NCI-H1930 (cell line): ENCODE measurements around the gene CNKSR2.
"Not testable (repeated sequence)": the region's sequence is repeated elsewhere in the genome, so short reads cannot be mapped to it uniquely, and the experiment has no call there.

Source experiments
- DNase-seq, 2 experiments: peaks; one replicate each; lab custom pipeline; 2025; lab: John Stamatoyannopoulos, UW

CNKSR2 gene

DNA sequence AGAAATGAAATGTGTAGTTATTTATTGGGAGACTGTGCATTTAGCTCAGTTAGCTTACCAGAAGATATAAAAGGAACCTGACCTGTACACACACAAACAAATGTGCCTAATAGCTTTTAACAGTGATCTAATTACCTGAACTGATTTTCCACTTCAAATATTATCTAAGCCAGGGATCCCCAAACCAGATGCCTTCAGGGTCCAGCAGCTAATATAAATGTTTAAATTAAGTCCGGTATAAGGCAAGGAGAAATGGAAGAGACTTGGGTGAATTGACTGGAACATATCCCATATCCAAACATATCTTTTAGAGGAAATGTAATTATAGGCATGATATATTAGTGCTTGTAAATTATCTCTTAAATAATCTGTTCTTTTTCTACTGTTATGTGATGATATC, 66.7 kb downstream of the CNKSR2 start:
- DNase-seq, result no peak

DNA sequence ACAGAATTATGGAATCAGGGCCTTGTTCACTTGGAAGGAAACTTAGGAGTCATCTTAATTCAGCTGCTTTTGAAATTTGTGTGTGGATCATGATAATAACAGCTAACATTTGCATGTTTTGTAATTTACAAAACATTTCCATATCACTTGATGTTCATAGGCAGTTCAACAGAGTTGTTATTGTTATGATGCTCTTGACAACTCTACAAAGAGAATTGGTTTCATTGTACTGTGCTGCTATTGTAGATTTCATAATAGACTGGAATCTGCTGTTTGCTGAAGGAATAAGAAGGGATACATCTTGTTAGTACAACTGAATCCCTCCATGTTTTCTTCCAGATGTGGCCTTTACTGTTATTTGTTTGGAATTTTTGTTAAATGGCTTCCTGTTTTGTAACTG, 83.5 kb downstream of the CNKSR2 start:
- DNase-seq, result no peak

DNA sequence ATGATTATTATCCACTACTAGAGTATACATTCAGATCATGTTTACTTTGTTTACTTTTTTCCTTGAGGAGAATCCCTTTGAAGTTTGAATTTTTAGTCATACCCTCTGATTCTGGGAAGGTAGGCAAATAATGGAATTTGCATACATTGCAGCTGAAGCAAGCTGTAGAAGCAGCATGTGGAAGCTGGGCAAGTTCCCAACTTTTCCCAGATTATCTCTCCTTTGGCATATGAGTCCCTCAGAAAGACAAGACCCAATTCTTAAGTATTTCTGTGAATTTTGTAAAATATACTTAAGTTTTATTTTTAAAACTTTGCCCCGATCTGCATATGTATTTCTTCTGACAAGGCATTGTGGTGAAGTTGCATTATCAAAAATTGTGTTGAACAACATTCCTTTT, 94.9 kb downstream of the CNKSR2 start:
- no peak for DNase-seq

DNA sequence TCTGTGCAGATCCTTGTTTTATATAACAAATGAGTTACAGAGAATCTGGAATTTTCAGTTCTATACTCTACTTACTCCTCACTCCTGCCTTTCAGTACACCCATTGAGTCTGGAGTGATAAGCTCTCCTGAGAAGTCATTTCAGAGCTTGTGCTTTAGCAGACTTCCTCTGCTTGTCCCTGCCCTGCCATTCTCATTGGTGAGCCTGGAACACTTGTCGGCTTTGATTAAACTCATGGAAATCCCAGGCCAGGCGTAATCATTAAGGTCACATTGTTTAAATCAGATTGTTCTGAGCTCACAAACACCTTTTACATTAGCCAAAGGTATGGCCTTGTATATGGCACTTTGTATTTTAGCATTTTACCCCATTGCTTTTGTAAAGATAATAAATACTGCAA, 102.7 kb downstream of the CNKSR2 start:
- no peak for DNase-seq

DNA sequence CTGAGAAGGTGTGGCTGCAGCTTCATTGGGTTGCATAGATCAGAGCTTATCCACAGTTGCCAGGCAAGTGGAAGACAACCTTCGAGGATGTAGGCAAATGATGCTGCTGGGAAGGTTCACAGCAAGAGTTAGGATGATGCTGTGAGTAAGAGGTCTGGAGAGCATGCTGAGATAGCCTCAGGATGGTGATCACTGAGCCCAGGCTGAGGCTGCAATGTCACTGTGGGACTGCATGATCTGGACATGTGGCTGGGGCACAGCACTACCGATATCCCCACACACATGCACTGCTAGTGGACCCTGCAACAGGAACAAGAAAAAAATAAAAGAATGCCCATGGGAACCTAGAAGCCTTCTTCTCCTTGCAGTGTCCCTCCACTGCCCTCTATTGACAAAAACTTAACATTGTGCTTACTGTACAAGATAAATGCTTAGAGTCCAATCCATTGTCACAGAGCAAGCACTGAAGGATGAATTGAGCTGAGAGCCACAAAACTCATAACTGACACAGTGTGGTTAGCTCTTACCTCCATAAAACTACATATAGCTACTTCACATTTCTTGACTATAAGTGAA, 105.6 kb downstream of the CNKSR2 start:
- DNase-seq, result peak in 1 of 2 experiments; percentile 24

DNA sequence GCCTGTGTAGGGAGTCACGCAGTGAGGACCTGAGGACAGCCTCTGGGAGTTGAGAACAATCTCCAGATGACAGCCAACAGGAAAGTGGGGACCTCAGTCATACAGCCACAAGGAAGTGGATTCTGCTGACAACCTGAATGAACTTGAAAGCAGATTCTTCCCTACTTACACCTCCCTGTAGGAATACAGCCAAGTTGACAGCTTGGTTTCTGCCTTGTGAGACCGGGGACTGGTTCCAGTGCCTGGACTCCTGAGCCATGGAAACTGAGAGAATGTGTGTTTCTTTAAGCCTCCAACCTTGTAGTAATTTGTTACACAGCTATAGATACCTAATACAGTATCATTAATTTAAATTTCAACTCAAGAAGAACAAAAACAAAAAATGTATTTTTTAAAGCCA, 107.5 kb downstream of the CNKSR2 start:
- no peak for DNase-seq

DNA sequence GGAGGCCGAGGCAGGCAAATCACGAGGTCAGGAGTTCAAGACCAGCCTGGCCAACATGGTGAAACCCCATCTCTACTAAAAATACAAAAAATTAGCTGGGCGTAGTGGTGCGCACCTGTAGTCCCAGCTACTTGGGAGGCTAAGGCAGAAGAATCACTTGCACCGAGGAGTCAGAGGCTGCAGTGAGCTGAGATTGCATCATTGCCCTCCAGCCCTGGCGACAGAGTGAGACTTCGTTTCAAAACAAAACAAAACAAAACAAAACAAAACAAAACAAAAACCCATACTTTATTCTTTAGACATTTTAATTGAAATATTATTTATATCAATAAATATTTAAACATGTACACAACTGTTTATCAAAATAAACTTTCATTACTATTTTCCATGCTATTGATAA, 109.8 kb downstream of the CNKSR2 start:
- DNase-seq, result not testable (repeated sequence)

DNA sequence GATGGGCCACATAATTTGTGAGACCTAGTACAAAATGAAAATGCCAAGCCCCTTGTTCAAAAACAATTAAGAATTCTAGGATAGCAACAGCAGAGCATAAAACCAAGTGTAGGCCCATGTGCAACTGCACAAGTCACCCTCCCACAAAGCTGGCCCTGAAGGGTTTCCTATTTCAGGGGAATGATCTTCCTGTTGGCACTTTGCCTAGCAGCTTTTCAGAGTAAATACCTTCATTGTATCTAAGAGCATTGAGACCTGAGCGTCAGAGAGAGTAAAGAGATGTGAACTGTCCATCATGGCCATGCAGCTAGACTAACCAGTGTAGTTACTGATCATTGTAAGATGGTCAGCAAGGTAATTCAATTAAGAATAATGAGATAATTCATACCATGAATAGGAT, 113.6 kb downstream of the CNKSR2 start:
- peak; percentile 27 to 66 for DNase-seq

DNA sequence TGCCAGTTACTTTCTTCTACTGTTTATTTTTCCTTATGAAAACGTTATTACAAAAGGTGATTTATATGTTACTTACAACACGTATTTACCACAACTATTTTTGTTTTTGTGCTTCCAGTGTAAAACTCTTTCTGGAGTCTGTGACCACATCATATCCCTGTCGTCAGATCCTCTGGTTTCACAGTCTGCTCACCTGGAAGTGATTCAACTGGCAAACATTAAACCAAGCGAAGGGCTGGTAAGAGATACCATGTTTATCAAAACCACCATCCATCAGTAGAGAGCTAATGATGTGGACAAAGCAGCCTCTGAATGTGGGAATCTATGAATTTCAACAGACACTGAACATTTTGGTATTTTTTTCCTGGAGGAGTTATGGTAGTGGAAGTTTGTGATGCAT, 116.1 kb downstream of the CNKSR2 start:
- no peak for DNase-seq

DNA sequence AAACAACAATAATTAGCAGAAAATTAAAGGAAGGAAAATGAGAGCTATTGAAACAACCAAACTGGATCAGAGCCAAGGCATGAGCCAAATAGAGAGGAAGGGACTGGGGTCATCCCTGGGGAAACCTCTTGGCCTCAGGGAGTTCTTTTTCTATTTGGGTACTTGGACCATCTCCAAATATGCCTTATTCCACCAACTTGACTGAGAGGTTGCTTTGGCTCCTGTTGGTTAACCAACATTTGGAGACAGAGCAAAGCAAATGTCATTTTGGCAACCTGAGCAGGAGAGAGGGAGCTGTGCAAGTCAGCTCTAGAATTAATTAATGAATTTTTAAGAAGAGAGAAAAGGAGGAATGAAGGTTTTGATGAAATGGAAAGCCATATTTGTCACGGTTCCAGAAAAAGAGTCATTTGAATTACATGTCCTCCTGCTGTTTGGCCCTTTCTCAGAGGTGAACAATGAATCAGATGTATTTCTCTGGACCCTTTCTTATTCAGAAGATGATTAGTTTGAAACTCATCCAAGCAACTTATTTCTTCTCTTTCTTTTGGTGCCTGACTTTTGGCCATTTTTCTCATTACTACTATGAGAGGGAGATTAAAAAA, 119.1 kb downstream of the CNKSR2 start:
- DNase-seq, result peak in 1 of 2 experiments; percentile 13

DNA sequence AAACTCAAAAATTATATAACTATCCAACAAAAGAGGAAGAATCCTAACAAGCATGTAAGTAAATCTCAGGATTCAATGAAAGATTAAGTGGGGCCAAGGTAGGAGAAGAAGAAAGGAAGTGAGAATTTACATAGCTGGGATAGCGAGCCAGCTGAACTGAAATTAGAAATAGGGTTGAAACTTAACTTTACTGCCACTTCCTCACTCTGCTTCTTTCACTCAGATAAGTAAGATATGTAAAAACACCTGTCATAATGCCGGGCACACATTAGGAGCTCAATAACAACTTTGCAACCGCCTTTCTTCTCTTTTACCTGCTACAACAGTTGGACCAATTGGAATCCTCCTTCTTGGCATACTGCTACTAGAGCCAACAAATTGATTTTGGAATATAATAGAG, 129.4 kb downstream of the CNKSR2 start:
- no peak for DNase-seq

DNA sequence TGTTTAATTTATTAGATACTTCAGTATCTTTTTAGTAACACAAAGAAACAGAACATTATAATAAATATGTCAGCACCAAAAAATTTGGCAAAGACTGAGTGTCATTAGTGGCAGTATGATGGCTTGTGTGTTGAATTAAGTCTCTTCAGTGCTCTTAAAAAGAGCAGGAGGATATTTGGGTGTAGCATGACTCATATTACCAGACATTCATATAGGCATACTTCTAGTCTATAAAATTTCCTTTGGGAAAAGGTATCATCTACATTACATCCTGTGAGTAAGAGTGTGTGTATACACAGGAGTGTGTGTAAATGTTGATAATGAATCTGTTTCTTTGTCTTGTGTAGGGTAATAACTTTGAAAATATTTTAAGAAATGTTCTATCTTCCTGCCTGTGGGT, 135.7 kb downstream of the CNKSR2 start:
- peak in 1 of 2 experiments; percentile 3 for DNase-seq

DNA sequence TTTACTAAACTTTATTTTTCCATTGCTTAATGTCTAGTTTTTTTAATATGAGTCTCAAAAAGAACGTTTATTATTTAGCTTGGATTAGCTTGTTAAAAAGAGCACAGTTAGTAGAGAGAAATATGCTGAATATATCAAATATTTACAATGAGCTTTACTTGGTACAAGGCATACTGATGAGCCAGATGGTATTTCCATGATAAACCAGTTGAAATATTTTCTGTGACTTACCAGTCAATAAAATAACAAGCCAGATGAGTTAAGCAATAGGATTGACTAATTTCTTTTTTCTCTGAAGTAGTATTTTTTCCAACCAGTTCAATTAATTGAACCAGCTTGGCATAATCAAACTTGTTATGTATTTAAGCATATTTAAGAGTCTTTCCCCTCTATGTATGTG, 149.8 kb downstream of the CNKSR2 start:
- DNase-seq, result no peak

DNA sequence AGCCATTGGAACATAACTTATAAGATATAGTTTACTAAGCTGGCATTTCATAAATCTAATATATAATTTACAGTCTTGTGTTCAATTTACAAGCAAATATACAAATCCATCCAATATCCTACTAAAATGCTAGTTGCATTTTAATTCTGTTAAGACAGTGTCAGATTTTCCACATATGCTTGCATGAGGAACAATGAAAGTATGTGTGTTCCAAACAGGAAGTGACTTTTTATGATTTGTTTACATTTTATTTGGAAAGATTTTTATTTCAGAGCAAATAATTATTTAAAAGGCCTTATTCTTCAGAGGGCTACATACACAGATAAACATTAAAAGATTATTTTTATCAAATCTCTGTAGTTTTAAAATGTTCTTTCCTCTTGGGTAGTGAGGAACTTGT, 153.9 kb downstream of the CNKSR2 start:
- DNase-seq, result no peak

DNA sequence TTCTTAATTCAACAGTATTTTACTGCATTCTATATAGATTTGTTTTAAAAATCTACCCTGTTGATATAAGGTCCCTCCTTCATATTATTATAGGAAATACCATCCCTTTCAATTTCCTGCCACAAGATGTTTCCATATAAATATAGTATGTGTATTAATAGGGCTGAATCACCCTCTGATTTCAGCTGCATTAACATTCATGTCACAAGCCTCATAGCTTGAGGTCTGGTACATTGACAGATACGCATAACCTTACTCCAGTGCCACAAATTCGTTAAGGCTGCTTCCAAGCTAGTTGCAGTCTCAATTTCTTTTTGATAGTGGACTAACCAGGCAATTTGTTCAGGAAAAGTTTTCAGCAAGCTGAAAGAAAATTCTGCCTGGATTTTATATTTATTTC, 155.6 kb downstream of the CNKSR2 start:
- DNase-seq, result no peak

DNA sequence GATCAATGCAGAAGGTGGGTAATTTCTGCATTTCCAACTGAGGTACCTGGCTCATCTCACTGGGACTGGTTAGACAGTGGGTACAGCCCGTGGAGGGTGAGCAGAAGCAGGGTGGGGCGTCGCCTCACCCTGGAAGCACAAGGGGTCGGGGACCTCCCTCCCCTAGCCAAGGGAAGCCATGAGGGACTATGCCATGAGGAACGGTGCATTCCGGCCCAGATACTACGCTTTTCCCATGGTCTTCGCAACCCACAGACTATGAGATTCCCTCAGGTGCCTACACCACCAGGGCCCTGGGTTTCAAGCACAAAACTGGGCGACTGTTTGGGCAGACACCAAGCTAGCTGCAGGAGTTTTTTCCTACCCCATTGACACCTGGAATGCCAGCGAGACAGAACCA, 170.4 kb downstream of the CNKSR2 start:
- not testable (repeated sequence) for DNase-seq

DNA sequence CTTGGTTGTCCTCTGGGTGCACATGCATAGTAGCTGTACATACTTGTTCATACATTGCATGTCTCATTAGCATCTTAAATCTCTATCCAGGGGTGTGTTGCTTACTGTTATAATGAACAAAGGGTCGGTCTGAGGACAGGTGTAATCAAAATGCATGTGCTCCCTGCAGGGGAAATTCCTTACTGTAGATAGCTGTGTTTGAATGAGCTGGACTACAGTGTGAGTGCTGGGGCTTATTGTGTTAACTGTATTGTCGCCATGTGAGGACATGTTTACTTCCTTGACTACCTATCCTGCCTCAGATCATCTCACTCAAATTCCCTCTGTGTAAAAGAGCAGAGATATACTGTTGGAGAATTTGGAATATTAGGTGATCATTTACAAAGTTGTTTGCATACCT, 185.2 kb downstream of the CNKSR2 start:
- DNase-seq, result no peak

DNA sequence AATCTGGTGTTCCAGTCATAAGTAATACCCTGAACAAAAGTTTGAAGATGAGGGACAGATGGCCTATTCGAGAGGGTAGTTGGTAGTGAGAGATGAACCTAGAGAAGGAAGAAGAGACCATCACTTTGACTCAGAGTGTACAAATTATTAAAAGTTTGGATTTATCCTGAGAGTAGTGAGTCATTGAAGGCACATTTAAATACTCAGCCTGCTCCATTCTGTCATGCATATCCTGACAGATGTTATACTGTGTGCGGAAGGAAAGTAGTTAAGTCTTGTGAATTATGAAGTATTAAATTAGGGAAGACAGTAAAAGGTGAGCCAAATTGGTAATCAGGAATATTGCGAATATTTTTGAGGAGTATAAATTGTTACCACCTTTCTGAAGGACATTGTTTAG, 190.8 kb downstream of the CNKSR2 start:
- DNase-seq, result no peak

DNA sequence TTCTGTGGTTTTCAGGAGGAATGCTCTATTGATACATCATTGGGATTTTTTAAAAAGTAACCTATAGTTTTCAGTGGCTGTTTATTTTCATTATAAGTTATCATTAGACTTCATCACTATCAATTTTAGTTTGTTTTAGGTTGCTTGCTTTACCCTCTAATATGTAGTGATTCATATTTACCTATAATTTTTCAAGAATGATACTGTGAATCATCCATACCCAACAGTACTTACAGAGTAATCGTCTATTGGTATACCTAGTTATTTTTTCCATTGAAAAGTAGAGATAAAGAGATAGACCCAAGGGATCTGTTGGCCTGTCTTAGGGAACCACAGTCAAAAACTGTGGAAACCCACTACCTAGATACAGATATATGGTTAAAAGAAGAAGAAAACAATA, 200.6 kb downstream of the CNKSR2 start:
- no peak for DNase-seq

DNA sequence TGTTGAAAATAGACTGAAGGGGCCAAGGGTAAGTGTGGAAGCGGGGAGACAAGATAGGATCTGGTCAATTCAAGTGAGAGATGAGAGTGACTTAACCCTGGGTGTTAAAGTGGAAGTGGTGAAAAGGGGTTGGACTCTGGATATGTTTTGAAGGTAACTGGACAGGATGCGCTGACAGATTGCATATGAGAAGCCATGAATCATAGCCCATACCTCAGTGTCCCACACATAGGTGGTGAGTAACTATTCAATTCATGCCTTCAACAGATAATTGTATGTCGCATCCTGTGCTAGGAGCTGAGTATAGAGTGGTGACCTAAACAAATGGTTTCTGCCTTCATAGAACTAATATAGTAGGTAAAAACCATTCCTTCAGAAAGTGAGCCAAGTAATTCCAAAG, 207.3 kb downstream of the CNKSR2 start:
- DNase-seq, result no peak

DNA sequence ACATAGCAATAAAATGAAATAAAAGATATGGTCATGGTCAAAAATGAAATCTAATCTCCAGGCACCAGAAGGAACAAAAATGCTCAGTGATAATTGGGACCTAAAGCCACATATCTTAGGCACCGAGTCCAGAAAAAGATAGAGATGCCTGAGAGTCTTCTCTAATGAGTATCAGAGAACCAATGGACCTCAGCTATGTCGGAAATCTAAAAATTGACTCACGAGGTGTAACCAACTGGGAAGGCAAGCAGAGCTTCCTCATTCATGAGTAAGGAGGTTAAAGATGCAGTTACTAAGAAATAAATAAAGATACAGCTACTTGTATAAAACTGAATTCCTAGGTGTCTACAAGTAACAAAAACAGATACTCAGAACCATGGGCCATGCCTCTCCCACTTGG, 211.8 kb downstream of the CNKSR2 start:
- no peak for DNase-seq

DNA sequence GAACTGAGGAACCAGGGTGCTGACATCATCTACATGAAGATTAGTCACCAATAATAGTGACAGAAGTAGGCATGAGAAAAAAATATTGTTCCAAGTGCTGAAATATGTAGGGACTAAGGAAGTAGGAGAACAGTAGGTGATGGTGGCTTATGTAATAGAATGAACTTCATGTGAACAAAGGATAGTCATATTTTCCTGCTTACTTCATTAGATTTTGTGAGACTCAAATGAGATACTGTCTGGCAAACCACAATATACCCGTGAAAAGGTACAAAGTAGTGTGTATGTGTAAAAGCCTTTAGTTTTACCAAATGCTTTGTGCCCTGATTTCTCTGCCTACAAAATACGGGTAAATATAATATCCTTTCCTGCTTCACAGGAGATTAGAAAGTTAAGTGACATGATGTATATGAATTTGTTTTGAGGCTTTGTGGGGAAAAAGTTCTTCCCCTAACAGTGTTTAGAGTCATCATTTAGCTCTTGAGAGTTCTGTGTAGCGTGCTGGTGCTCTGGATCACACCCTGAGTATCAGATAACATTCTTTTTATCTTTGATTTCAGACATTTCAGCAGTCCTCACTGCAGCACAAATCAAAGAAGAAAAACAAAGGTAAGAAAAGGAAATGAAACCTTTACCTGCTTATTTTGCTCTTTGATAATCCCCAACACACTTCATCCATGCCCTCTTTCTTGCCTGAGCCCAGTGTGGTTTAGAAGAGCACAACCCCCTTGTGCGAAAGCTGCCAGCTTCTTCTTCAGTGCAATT, 216.0 kb downstream of the CNKSR2 start:
- DNase-seq, result no peak

DNA sequence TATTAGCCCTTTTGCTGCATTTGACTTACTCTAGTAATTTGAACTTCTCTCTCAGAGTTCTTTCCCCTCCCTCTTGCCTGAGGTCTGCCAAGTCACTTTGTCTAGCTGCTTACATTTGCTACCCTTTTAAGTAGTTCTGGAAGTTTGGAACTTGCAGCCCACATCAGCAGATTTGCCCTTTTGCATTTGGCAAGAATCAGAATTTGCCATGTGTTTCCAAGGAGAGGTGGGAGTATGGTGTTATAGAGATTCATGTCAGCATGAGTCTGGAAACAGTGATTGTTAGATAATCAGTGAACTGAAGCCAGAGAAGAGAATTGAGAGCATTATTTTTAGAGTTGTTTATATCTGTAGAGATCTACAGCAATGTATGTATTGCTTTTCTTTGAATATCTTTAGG, 231.8 kb downstream of the CNKSR2 start:
- no peak for DNase-seq

DNA sequence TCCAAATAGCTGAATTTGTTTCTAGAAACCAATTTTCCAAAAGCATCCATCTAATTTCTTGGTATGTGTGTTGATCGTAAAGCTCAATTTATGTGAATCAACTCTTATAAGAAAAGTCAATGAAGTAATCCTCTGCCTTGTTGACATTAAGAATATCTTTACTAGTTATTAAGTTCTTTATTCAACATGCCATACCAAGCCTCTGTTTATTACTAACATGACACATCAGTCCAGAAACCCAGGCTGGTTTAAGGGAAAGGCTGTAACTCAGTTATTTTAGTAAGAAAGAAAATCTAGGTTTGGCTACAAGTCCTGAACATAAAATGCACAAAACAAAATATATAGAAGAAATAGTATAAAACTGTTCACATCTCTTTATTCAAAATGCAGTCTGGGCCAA, 235.9 kb downstream of the CNKSR2 start:
- no peak for DNase-seq
